Left hindlimb (tissue), 1 donor: ENCODE data around the gene CPNE4.

Source experiments
- DNase-seq: peaks from one replicate; pipeline ENCODE4 v3.0.0-alpha.2; 2018

Gene CPNE4

GRCh38 chr3:131856171-131856570, 178.6 kb downstream of the CPNE4 start:
- no peak for DNase-seq

GRCh38 chr3:131850223-131850622, 184.6 kb downstream of the CPNE4 start:
- DNase-seq = no peak

GRCh38 chr3:131849616-131850015, 185.2 kb downstream of the CPNE4 start:
- DNase-seq = no peak

DNA sequence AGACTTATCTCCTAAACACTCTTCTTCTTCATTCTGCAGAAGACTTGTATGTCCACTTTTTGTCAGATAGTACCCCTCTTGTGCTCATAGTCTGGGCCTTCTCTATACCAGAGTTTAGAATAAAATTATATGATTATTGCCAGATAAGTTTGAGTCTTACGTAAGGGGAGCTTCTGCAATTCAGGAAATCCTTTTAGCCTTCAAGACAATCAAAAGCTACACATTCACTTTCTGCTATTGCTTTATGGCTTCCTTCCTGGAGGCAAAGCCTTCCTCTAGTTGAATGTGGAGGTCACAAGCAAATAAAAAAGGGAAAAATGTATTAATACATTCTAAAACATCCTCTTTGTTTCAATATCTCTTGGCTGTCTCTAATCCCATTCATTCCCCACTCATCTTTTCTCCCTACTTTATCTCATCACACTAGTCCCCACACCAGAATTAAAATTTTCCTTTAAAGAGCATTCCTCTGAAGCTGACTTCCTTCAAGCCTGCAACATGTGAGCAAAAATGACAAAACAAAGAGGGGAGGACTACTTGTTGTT, 186.8 kb downstream of the CPNE4 start:
- DNase-seq = no peak

- no peak for DNase-seq
Observed at GRCh38 chr3:131846296-131846924, 188.4 kb downstream of the CPNE4 start.

DNA sequence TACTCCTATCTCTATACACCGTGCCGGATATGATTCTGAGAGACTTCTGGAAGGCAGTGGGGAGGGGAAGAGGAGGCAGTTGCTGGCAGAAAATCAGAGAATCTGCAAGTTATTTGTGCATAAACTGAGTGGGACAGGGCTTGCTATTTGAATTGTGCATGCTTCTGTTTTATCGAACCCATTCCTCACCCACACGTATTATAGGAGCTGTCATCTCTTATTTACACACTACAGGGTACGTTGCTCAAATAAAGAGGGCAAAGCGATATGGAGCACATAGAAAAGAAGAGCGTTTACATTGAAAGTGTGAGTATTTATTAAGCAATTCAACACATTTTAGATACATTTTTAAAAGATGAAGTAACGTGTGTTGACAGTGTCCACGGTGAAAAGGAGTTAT, 191.6 kb downstream of the CPNE4 start:
- no peak for DNase-seq

DNA sequence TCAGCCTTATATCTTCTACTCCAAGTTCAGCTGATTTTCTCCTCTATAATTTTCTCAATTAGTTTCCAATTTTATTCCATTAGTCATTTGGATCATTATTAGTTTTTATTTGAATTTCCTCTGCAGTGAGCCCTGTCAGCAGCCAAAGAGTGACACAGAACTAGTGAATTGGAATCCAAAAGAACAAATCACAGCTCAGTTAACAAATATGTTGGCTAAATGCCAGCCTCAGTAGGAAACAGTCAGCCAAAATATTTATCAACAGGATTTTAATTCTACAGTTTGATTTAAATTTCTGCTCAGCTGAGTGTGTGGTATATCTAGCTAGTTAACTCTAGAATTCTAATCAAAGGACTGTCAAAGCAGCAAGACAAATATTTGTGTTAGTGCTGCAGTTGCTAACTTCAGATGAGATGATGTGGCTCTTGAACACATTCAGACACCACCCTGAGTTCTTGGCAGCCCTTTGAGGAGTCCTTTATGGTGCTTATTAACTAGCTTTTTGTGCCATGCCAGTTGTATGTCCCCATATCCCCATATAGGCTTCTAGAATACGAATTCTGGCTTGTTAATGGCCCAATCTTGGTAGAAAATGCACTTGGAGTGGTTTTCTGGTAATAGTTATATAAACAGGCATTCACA, 194.5 kb downstream of the CPNE4 start:
- DNase-seq = no peak

- DNase-seq = no peak
Observed at GRCh38 chr3:131835906-131836305, 198.9 kb downstream of the CPNE4 start.

- DNase-seq = no peak
Observed at GRCh38 chr3:131831608-131832007, 203.2 kb downstream of the CPNE4 start.

DNA sequence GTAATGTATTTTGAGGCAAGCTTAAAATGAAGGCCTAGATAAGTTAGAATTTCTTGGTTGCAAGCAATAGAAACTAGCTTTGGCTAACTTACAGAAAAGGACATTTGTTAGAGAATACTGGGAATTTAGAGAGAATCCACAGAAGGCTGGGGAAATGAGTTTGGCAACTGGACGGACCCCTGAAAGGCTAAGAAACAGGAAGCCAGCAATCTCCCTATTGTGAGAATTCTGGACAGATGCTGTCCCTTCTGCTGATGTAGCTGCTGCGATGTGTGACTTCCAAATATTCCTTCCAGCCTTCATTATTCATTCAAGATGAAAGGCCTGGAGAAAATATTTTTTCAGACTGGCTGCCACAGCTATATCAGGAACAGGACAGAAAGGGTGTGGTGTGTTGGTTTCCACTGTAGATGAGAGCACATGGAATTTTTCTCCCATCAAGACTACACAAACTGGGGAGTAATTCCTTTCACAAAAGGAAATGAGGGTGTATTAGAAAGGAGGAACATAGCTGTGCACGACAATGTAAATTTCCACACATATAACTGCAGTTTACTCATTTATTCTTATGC, 213.5 kb downstream of the CPNE4 start:
- DNase-seq = no peak

GRCh38 chr3:131819381-131820055, 215.3 kb downstream of the CPNE4 start:
- no peak for DNase-seq

GRCh38 chr3:131812433-131812832, 222.4 kb downstream of the CPNE4 start:
- no peak for DNase-seq

- no peak for DNase-seq
Observed at GRCh38 chr3:131811481-131811880, 223.3 kb downstream of the CPNE4 start.

- DNase-seq = no peak
Observed at GRCh38 chr3:131807822-131808221, 227.0 kb downstream of the CPNE4 start.

DNA sequence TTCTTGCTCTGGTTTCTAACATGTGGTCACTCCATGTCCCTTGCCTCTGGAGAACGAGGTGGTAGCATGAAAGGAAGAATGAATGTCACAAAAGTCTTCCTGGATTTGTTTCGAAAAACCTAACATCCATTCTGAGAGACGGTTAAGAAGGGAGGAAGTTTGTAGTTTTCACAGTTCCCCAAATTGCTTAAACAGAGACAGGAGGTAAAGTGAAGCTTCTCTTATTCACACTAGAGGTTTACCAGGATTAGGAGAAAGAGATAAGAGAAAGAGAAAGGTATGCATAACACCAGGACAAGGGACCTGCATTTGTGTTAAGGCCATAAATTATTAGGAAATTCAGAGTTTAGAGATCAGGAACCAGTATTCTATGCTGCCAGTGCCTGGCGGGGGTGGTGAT, 228.1 kb downstream of the CPNE4 start:
- DNase-seq = no peak

GRCh38 chr3:131804565-131805133, 230.2 kb downstream of the CPNE4 start:
- DNase-seq = no peak

DNA sequence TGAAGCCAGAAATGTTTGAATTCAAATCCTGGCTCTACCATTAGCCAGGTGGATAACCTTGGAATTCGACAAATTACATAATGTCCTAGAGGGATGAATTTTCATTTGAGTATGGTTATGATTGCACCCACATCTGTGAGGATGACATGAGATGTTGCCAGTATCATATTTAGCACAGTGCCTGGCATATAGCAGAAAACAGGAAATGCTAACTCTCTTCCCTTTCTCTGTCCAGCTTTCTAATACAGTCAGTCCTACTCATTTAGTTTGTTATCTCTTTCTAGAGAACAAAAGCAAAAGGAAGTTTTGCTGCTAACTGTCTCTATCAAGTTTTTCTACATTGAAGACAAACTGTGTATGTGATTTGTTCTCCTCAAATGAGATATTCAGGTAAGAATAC, 231.7 kb downstream of the CPNE4 start:
- no peak for DNase-seq

- DNase-seq = no peak
Observed at GRCh38 chr3:131802029-131802428, 232.8 kb downstream of the CPNE4 start.

DNA sequence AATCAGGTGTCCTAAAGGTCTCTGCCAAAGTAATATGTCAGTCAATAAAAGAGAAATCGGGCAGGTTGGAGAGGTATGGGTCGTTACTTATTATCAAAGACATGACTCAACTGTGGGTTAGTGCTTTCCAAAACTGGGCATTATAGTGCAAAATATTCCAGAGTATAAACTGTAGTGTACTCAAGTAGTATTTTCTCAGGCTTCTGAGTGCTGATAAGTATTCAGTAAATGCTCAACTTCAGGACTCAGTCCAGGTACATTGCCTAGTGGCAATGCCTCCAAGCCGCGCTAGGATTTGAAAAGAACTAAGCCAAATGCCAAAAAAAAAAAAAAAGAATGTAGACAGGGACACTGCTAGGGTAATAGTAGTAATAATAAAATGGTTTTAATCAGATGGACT, 233.2 kb downstream of the CPNE4 start:
- no peak for DNase-seq

DNA sequence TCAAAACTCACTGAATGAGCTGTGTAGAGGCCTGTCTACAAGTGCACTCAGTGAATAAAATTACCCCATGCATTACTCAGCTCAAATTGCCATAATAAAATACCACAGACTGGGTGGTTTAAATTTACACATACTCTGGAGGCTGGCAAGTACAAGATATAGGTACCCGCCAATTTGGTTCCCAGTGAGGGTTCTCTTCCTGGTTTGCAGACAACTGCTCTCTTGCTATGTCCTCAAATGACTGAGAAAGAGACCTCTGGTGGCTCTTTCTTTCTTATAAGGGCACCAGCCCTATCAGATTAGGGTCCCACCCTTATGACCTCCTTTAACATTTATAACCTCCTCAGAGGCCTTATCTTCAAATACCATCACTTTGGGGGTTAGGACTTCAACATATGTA, 237.0 kb downstream of the CPNE4 start:
- DNase-seq = no peak

DNA sequence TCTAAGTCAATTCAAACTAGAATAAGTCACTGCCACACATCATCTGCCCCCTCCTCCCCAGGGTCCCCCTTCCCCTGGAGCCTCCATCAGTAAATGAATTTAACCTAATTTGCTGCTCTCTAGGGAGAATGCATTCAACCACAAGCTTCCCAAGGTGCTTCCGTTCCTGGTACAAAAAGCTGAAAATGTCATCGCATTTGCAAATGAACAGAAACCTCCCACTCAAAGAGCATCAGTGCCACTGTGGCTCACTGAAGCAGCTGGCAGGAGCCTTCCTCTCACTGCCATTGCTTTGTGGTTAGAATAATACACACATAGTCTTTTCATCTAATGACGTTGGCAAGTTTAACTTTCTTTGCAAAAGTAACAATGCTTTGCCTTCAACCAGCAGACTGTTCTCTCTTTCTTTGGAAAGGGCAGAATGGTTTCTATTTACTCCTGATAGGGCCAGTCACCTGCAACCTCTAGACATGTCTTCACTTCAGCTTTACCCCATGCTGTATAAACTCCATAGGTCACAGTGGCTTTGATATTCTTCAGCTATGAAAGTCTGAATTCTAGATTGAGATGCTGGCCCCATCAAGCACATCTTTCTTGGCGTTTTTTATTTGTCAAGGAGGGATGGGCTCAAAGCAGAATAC, 238.1 kb downstream of the CPNE4 start:
- no peak for DNase-seq

- DNase-seq = no peak
Observed at GRCh38 chr3:131796111-131796510, 238.7 kb downstream of the CPNE4 start.
